NB4 (cell line): ENCODE results near the gene ELAVL1.

Experiments used
- CTCF ChIP-seq: IDR thresholded peaks from one replicate; pipeline ENCODE4 v1.5.1; 2012; ENCODE audit warnings: low read depth, low read length
- MAX ChIP-seq: IDR thresholded peaks from 2 replicates; pipeline ENCODE4 v1.6.1; 2011; ENCODE audit warnings: low read depth, low read length
- MYC ChIP-seq: IDR thresholded peaks from 2 replicates; pipeline ENCODE4 v1.6.1; 2011; ENCODE audit warnings: low read depth, low read length
- POLR2A ChIP-seq: IDR thresholded peaks from 2 replicates; pipeline ENCODE4 v1.6.1; 2011; ENCODE audit warnings: mild to moderate bottlenecking; ENCODE audit not compliant: insufficient read length; ENCODE audit errors: extremely low read depth

GRCh38 chr19:7924651-7925170 lies 80.7 kb downstream of the ELAVL1 start:
- TF ChIP-seq POLR2A (no peak), CTCF (no peak), MYC (no peak), MAX (no peak)
